CD4-positive, alpha-beta T cell treated with Interleukin-10 for 1 hour (primary cell): ENCODE results near the gene MOSPD3.
A peak's percentile ranks its signal among the peaks of the same experiment; 100 is the strongest.

Experiments
- DNase-seq: peaks from one replicate; pipeline ENCODE4 v3.0.0-alpha.2; 2020

MOSPD3 gene

GRCh38 chr7:100575746-100576383 is 36.5 kb upstream of the MOSPD3 start:
- no peak for DNase-seq

- DNase-seq, result no peak
These were observed 35.9 kb upstream of the MOSPD3 start for GRCh38 chr7:100576384-100576993.

- no peak for DNase-seq
These were observed 35.2 kb upstream of the MOSPD3 start for GRCh38 chr7:100577103-100577502.

- no peak for DNase-seq
These were observed 34.8 kb upstream of the MOSPD3 start for GRCh38 chr7:100577507-100577906.

GRCh38 chr7:100578246-100579183 is 33.8 kb upstream of the MOSPD3 start:
- DNase-seq, result no peak

- DNase-seq, result no peak
These were observed 31.7 kb upstream of the MOSPD3 start for GRCh38 chr7:100580466-100581283.

GRCh38 chr7:100582041-100582579 is 30.2 kb upstream of the MOSPD3 start:
- no peak for DNase-seq

GRCh38 chr7:100582650-100583049 is 29.7 kb upstream of the MOSPD3 start:
- DNase-seq, result no peak

GRCh38 chr7:100583132-100584053 is 28.9 kb upstream of the MOSPD3 start:
- DNase-seq, result peak; percentile 70

GRCh38 chr7:100584054-100584682 is 28.2 kb upstream of the MOSPD3 start:
- no peak for DNase-seq

GRCh38 chr7:100584683-100585510 is 27.4 kb upstream of the MOSPD3 start:
- no peak for DNase-seq

- DNase-seq, result peak; percentile 69
These were observed 26.7 kb upstream of the MOSPD3 start, which contains the start of gene LRCH4 for GRCh38 chr7:100585511-100586265. TSS of gene LRCH4 (minus strand) at chr7:100586129. CDS start at chr7:100586100, 29 bp downstream.

GRCh38 chr7:100586266-100587025 is 25.9 kb upstream of the MOSPD3 start, which contains the start of gene FBXO24:
TSS of gene FBXO24 (plus strand) at chr7:100586328. CDS start at chr7:100586626, 298 bp downstream.
- DNase-seq, result peak; percentile 100

- DNase-seq, result peak; percentile 33
These were observed 23.9 kb upstream of the MOSPD3 start for GRCh38 chr7:100588438-100588837.

GRCh38 chr7:100589341-100589947 is 22.9 kb upstream of the MOSPD3 start:
- no peak for DNase-seq

GRCh38 chr7:100590077-100590737 is 22.1 kb upstream of the MOSPD3 start:
- DNase-seq, result no peak

- DNase-seq, result no peak
These were observed 20.7 kb upstream of the MOSPD3 start for GRCh38 chr7:100591596-100591995.
